Measurements from ENCODE around the gene STMP1.

Gene STMP1

GRCh38 chr7:135704074-135704473 lies 41.8 kb downstream of the STMP1 start:
- DNase-seq, result no peak

- DNase-seq, result no peak
Measured at GRCh38 chr7:135704698-135705097, 42.4 kb downstream of the STMP1 start.

GRCh38 chr7:135706038-135706742 lies 43.9 kb downstream of the STMP1 start:
- no peak for DNase-seq

- DNase-seq, result no peak
Measured at GRCh38 chr7:135706858-135707569, 44.7 kb downstream of the STMP1 start.

GRCh38 chr7:135707570-135707966 lies 45.3 kb downstream of the STMP1 start:
- no peak for DNase-seq

DNA sequence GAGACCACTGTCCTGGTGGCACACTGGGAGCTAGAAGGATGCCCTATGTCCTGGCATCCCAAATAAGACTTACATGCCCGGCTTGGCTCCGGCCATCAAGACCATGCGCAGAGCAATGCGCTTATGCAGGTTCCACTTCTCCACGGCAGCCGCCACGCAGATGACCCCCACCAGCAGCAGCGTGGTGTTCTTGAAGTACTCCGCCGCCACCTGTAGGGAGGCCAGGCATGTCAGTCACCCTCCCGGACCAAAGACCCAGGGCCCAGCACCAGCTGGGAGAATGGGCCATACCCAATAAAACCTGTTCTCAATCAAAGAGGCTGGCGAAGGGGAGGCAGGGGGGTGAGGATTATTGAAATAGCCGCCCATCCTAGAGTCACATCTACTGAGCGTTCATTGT lies 45.7 kb downstream of the STMP1 start:
- DNase-seq, result no peak

DNA sequence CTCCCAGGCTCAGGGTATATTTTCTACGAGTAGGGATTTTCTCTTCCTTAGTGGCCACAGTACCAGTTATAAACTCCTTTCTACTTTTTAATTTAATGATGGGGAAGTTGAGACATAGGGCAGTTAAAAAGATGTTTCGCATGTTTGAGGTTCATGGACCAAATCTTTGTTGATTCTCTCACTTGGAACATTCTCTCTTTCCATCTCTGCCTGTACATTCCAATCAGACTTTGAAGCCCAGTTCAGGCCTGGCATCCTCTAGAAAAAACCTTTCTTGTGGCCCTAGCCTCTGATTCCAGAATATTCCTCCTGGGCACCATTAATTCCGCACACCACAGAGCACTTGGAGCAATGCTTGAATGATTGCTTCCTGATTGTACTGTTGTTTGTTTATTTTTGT lies 47.2 kb downstream of the STMP1 start:
- DNase-seq, result no peak

GRCh38 chr7:135710417-135711138 lies 48.3 kb downstream of the STMP1 start:
- DNase-seq, result no peak

GRCh38 chr7:135711139-135711469 lies 48.8 kb downstream of the STMP1 start:
- DNase-seq, result no peak

GRCh38 chr7:135712182-135712782 lies 50.0 kb downstream of the STMP1 start:
- no peak for DNase-seq

- DNase-seq, result no peak
Measured at GRCh38 chr7:135712796-135713195, 50.5 kb downstream of the STMP1 start.

GRCh38 chr7:135713836-135714470 lies 51.6 kb downstream of the STMP1 start:
- DNase-seq, result no peak

GRCh38 chr7:135714534-135715009 lies 52.3 kb downstream of the STMP1 start:
- no peak for DNase-seq

GRCh38 chr7:135715055-135715522 lies 52.8 kb downstream of the STMP1 start:
- no peak for DNase-seq

GRCh38 chr7:135715673-135716072 lies 53.4 kb downstream of the STMP1 start:
- DNase-seq, result no peak

GRCh38 chr7:135716677-135717238 lies 54.4 kb downstream of the STMP1 start:
- peak; percentile 94 for DNase-seq

DNA sequence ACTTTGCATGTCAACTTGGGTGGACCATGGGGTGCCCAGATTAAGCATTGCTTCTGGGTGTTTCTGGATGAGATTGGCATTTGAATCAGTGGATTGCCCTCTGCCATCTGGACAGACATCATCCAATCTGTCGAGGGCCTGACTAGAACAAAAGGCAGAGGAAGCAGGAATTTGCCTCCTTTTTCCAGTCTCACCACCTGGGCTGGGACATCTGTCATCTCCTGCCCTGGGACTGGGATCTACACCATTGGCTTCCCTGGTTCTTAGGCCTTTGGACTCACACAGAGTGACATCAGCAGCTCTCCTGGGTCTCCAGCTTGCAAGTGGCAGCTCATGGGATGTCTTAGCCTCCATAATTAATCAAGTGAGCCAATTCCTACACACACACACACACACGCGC lies 55.4 kb downstream of the STMP1 start:
- DNase-seq, result peak; percentile 94

DNA sequence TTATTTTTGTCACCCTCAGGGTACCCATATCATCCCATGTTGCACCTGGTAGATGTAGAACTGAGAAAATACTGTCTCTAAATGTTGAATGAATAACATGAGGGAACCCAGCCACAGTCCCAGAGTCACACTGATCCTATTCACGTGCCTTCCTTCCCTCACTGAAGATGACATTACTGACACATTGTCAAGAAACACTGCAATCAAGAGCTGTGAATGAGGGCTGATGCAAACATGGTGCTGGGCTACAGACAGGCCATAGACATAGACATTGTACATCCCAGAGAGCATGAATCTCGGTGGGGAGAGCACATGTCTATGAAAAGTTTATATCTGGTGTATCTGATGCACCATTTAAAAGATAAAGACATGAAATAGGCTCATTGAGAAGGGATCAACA lies 55.9 kb downstream of the STMP1 start:
- DNase-seq, result no peak

- DNase-seq, result no peak
Measured at GRCh38 chr7:135718794-135719437, 56.6 kb downstream of the STMP1 start.

DNA sequence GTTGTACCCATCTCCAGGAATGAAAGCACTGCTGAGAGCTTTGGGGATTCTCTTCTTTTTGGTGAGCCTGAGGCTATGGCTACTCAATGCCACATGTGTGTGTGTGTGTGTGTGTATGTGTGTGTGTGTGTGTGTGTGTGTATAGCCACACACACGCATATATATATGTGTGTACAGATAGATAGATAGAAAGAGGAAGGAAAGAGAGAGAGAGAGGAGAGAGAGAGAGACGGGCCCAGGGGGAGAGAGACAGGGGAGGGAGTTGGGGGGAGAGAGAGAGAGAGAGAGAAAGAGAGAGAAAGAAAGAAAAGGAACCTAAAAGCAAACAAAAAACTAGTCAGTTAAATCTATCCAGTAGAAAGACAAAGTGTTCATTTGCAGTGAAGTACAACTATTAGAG lies 57.4 kb downstream of the STMP1 start:
- DNase-seq, result no peak

- DNase-seq, result no peak
Measured at GRCh38 chr7:135721198-135721820, 59.0 kb downstream of the STMP1 start.

DNA sequence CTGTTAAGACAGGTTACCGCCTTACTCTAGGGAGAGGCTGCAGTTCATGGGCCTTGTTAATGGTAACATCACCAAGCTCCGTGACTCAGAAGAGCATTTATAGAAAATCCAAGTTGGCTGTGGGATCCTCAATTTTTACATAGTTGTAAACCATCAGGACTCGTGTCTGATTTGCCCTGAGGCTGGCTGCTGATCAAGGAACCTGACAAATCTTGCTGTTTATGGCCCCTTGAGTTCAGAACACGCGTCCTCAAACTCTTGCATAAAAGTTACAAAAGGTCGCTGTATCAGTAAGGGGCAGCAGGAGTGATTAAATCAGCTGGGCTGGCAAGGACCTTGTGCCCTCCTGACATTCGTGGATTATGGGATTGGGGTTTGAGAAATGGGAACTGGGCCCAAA lies 61.1 kb downstream of the STMP1 start:
- no peak for DNase-seq

Data from NCI-H524 treated with DMSO at 0.1 percent for 48 hours (cell line).